IPS-NIHi11 (cell line): ENCODE results near the gene HOMEZ.
A peak's percentile ranks its signal among the peaks of the same experiment; 100 is the strongest.
"Not testable (repeated sequence)": the region's sequence is repeated elsewhere in the genome, so short reads cannot be mapped to it uniquely, and the experiment has no call there.

Experiments
- DNase-seq: peaks from one replicate; pipeline ENCODE4 v3.0.0; 2012; ENCODE audit warnings: mixed read lengths, low spot score

The HOMEZ gene

GRCh38 chr14:23281247-23281646, 4.7 kb downstream of the HOMEZ start:
- no peak for DNase-seq

- DNase-seq: not testable (repeated sequence)
Observed at GRCh38 chr14:23277928-23278327, 8.0 kb downstream of the HOMEZ start.

GRCh38 chr14:23277189-23277588, 8.7 kb downstream of the HOMEZ start:
- no peak for DNase-seq

GRCh38 chr14:23275412-23275811, 10.5 kb downstream of the HOMEZ start:
- DNase-seq: no peak

GRCh38 chr14:23269193-23269592, 16.7 kb downstream of the HOMEZ start:
- no peak for DNase-seq

GRCh38 chr14:23260849-23261248, 25.1 kb downstream of the HOMEZ start:
- DNase-seq: not testable (repeated sequence)

GRCh38 chr14:23259426-23259825, 26.5 kb downstream of the HOMEZ start:
- no peak for DNase-seq

GRCh38 chr14:23258256-23258655, 27.7 kb downstream of the HOMEZ start:
- DNase-seq: no peak

- DNase-seq: peak; percentile 44
Observed at GRCh38 chr14:23252420-23253333, 33.3 kb downstream of the HOMEZ start.

GRCh38 chr14:23252006-23252405, 33.9 kb downstream of the HOMEZ start:
- peak; percentile 42 for DNase-seq

- no peak for DNase-seq
Observed at GRCh38 chr14:23249824-23250223, 36.1 kb downstream of the HOMEZ start.

GRCh38 chr14:23248601-23249000, 37.3 kb downstream of the HOMEZ start:
- no peak for DNase-seq

- no peak for DNase-seq
Observed at GRCh38 chr14:23245282-23245681, 40.6 kb downstream of the HOMEZ start.

- DNase-seq: no peak
Observed at GRCh38 chr14:23243066-23243465, 42.9 kb downstream of the HOMEZ start.

- DNase-seq: no peak
Observed at GRCh38 chr14:23242076-23242475, 43.9 kb downstream of the HOMEZ start.

GRCh38 chr14:23241061-23241715, 44.7 kb downstream of the HOMEZ start:
- DNase-seq: not testable (repeated sequence)

- no peak for DNase-seq
Observed at GRCh38 chr14:23240661-23241060, 45.3 kb downstream of the HOMEZ start.

- DNase-seq: peak; percentile 99
Observed at GRCh38 chr14:23237772-23238594, 47.9 kb downstream of the HOMEZ start, which contains the start of gene RNF212B. Gene RNF212B, plus strand, starts transcription at chr14:23237936. Its CDS starts 2,410 bp downstream, at chr14:23240346.

GRCh38 chr14:23232241-23232808, 53.6 kb downstream of the HOMEZ start:
- not testable (repeated sequence) for DNase-seq

GRCh38 chr14:23228812-23229211, 57.1 kb downstream of the HOMEZ start:
- DNase-seq: no peak

- DNase-seq: no peak
Observed at GRCh38 chr14:23227566-23227965, 58.4 kb downstream of the HOMEZ start.

GRCh38 chr14:23224958-23225357, 61.0 kb downstream of the HOMEZ start:
- not testable (repeated sequence) for DNase-seq
